Uterus (tissue), 2 donors: ENCODE measurements around the gene DDIT3.

Source experiments
- POLR2A ChIP-seq, 2 donors: fragments of 450-650 bp; IDR thresholded peaks; one replicate each; pipeline ENCODE4 v1.6.1; 2016; ENCODE audit warnings: antibody characterized with exemption in 2 of 2, mild to moderate bottlenecking in 1 of 2, moderate library complexity in 1 of 2
- TF ChIP-seq, protein P1 (sequence below), 4 experiments: fragments of 200-600 bp in 2 of 4; fragments of 450-650 bp in 2 of 4; sonication (generic) in 2 of 4; IDR thresholded peaks; one replicate each; pipeline ENCODE4 v1.5.1; 2016 to 2019; ENCODE audit warnings: antibody characterized with exemption in 4 of 4, mild to moderate bottlenecking in 2 of 4, moderate library complexity in 1 of 4

GRCh38 chr12:57522011-57522886 is 1.9 kb upstream of the DDIT3 start, which contains the start of gene MBD6:
- peak; percentile 40 to 74 for TF ChIP-seq POLR2A (IDR thresholded peaks at IDR 0.05)
- TF ChIP-seq, protein P1, sequence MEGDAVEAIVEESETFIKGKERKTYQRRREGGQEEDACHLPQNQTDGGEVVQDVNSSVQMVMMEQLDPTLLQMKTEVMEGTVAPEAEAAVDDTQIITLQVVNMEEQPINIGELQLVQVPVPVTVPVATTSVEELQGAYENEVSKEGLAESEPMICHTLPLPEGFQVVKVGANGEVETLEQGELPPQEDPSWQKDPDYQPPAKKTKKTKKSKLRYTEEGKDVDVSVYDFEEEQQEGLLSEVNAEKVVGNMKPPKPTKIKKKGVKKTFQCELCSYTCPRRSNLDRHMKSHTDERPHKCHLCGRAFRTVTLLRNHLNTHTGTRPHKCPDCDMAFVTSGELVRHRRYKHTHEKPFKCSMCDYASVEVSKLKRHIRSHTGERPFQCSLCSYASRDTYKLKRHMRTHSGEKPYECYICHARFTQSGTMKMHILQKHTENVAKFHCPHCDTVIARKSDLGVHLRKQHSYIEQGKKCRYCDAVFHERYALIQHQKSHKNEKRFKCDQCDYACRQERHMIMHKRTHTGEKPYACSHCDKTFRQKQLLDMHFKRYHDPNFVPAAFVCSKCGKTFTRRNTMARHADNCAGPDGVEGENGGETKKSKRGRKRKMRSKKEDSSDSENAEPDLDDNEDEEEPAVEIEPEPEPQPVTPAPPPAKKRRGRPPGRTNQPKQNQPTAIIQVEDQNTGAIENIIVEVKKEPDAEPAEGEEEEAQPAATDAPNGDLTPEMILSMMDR (IDR thresholded peaks at IDR 0.05), result peak in 1 of 4 experiments; percentile 23
